ENCODE data around the gene ZBTB20.

ZBTB20 gene

GRCh38 chr3:114437897-114438296 is 709.2 kb downstream of the ZBTB20 start:
- peak; percentile 57 for ATAC-seq (ENCODE audit: low read depth)
- peak overlapping the region; percentile 74 for H3K27ac Mint-ChIP-seq

GRCh38 chr3:114436182-114436581 is 710.9 kb downstream of the ZBTB20 start:
- Mint-ChIP-seq H3K27ac (peak overlapping the region; percentile 74), H3K9me3 (no peaks in the 10 kb centered on the region), H3K36me3 (peaks cover 7% of the 10 kb centered on the region), H3K4me3 (no peak overlapping the region), H3K4me1 (peaks cover 58% of the 10 kb centered on the region), H3K27me3 (no peaks in the 10 kb centered on the region)
- no peak for DNase-seq (ENCODE audit: low spot score in 2 of 2)
- ATAC-seq (ENCODE audit: low read depth) = peak; percentile 42

More at GRCh38 chr3:114437897-114438296, 709.2 kb downstream of the ZBTB20 start:
- Mint-ChIP-seq H3K27me3 (no peaks in the 10 kb centered on the region), H3K4me3 (no peak overlapping the region), H3K4me1 (peaks cover 66% of the 10 kb centered on the region), H3K9me3 (no peaks in the 10 kb centered on the region), H3K36me3 (peaks cover 8% of the 10 kb centered on the region)
- DNase-seq (ENCODE audit: low spot score in 2 of 2) = no peak

- Mint-ChIP-seq H3K4me1 (peaks cover 61% of the 10 kb centered on the region), H3K27me3 (no peaks in the 10 kb centered on the region), H3K4me3 (no peak overlapping the region), H3K27ac (peak overlapping the region; percentile 74), H3K36me3 (peaks cover 10% of the 10 kb centered on the region), H3K9me3 (no peaks in the 10 kb centered on the region)
- no peak for ATAC-seq (ENCODE audit: low read depth)
- DNase-seq (ENCODE audit: low spot score in 2 of 2) = no peak
Measured at GRCh38 chr3:114435386-114436115, 711.5 kb downstream of the ZBTB20 start.

- Mint-ChIP-seq H3K27ac (peak overlapping the region; percentile 48), H3K36me3 (peaks cover 10% of the 10 kb centered on the region), H3K4me3 (no peak overlapping the region), H3K9me3 (no peaks in the 10 kb centered on the region), H3K4me1 (peaks cover 62% of the 10 kb centered on the region), H3K27me3 (no peaks in the 10 kb centered on the region)
- no peak for ATAC-seq (ENCODE audit: low read depth)
- DNase-seq (ENCODE audit: low spot score in 2 of 2) = no peak
Measured at GRCh38 chr3:114432310-114432709, 714.8 kb downstream of the ZBTB20 start.

GRCh38 chr3:114428044-114428595 is 719.0 kb downstream of the ZBTB20 start:
- Mint-ChIP-seq H3K4me3 (peak overlapping the region; percentile 79), H3K4me1 (peaks cover 49% of the 10 kb centered on the region), H3K36me3 (peaks cover 12% of the 10 kb centered on the region), H3K27me3 (no peaks in the 10 kb centered on the region), H3K9me3 (no peaks in the 10 kb centered on the region), H3K27ac (peak overlapping the region; percentile 100)
- DNase-seq (ENCODE audit: low spot score in 2 of 2) = peak; percentile 47 to 73
- peak; percentile 89 for ATAC-seq (ENCODE audit: low read depth)

GRCh38 chr3:114427285-114428043 is 719.6 kb downstream of the ZBTB20 start:
- DNase-seq (ENCODE audit: low spot score in 2 of 2) = peak; percentile 46 to 52
- H3K4me3 Mint-ChIP-seq = peak overlapping the region; percentile 79
- ATAC-seq (ENCODE audit: low read depth) = peak; percentile 65
- H3K4me1 Mint-ChIP-seq = peaks cover 49% of the 10 kb centered on the region
- H3K9me3 Mint-ChIP-seq = no peaks in the 10 kb centered on the region
- H3K27me3 Mint-ChIP-seq = no peaks in the 10 kb centered on the region
- H3K27ac Mint-ChIP-seq = peak overlapping the region; percentile 100
- H3K36me3 Mint-ChIP-seq = peaks cover 12% of the 10 kb centered on the region

GRCh38 chr3:114424337-114424736 is 722.8 kb downstream of the ZBTB20 start:
- Mint-ChIP-seq H3K4me1 (peaks cover 44% of the 10 kb centered on the region), H3K4me3 (no peak overlapping the region), H3K9me3 (no peaks in the 10 kb centered on the region), H3K27me3 (no peaks in the 10 kb centered on the region), H3K27ac (peak overlapping the region; percentile 35), H3K36me3 (peaks cover 9% of the 10 kb centered on the region)
- DNase-seq (ENCODE audit: low spot score in 2 of 2) (no peak), ATAC-seq (ENCODE audit: low read depth) (no peak)

GRCh38 chr3:114421204-114421603 is 725.9 kb downstream of the ZBTB20 start:
- ATAC-seq (ENCODE audit: low read depth) = no peak
- Mint-ChIP-seq H3K27me3 (no peaks in the 10 kb centered on the region), H3K36me3 (peaks cover 5% of the 10 kb centered on the region), H3K4me3 (no peak overlapping the region), H3K27ac (peak overlapping the region; percentile 88), H3K4me1 (peaks cover 39% of the 10 kb centered on the region), H3K9me3 (no peaks in the 10 kb centered on the region)
- DNase-seq (ENCODE audit: low spot score in 2 of 2) = no peak

- no peak for DNase-seq (ENCODE audit: low spot score in 2 of 2)
- Mint-ChIP-seq H3K36me3 (no peaks in the 10 kb centered on the region), H3K9me3 (no peaks in the 10 kb centered on the region)
Measured at GRCh38 chr3:114420072-114420471, 727.0 kb downstream of the ZBTB20 start.

GRCh38 chr3:114418724-114419543 is 728.2 kb downstream of the ZBTB20 start:
- Mint-ChIP-seq H3K4me1 (peaks cover 36% of the 10 kb centered on the region), H3K4me3 (no peak overlapping the region), H3K36me3 (no peaks in the 10 kb centered on the region), H3K9me3 (no peaks in the 10 kb centered on the region), H3K27ac (peak overlapping the region; percentile 88), H3K27me3 (no peaks in the 10 kb centered on the region)
- DNase-seq (ENCODE audit: low spot score in 2 of 2) (peak in 1 of 2 donors; percentile 56), ATAC-seq (ENCODE audit: low read depth) (peak; percentile 92)

More at GRCh38 chr3:114420072-114420471, 727.0 kb downstream of the ZBTB20 start:
- H3K27ac Mint-ChIP-seq = peak overlapping the region; percentile 88
- peaks cover 37% of the 10 kb centered on the region for H3K4me1 Mint-ChIP-seq
- peak; percentile 54 for ATAC-seq (ENCODE audit: low read depth)
- no peak overlapping the region for H3K4me3 Mint-ChIP-seq
- H3K27me3 Mint-ChIP-seq = no peaks in the 10 kb centered on the region

- ATAC-seq (ENCODE audit: low read depth) = no peak
Measured at GRCh38 chr3:114418107-114418506, 729.0 kb downstream of the ZBTB20 start.

GRCh38 chr3:114417675-114418074 is 729.4 kb downstream of the ZBTB20 start:
- DNase-seq (ENCODE audit: low spot score in 2 of 2) = no peak
- no peaks in the 10 kb centered on the region for H3K9me3 Mint-ChIP-seq
- no peak overlapping the region for H3K4me3 Mint-ChIP-seq

More at GRCh38 chr3:114418107-114418506, 729.0 kb downstream of the ZBTB20 start:
- H3K36me3 Mint-ChIP-seq = no peaks in the 10 kb centered on the region
- H3K4me3 Mint-ChIP-seq = no peak overlapping the region
- H3K27me3 Mint-ChIP-seq = no peaks in the 10 kb centered on the region
- peak overlapping the region; percentile 31 for H3K27ac Mint-ChIP-seq
- H3K9me3 Mint-ChIP-seq = no peaks in the 10 kb centered on the region
- no peak for DNase-seq (ENCODE audit: low spot score in 2 of 2)
- H3K4me1 Mint-ChIP-seq = peaks cover 39% of the 10 kb centered on the region

GRCh38 chr3:114417265-114417664 is 729.8 kb downstream of the ZBTB20 start:
- ATAC-seq (ENCODE audit: low read depth) = no peak
- H3K27ac Mint-ChIP-seq = peak overlapping the region; percentile 31
- no peaks in the 10 kb centered on the region for H3K9me3 Mint-ChIP-seq
- H3K4me1 Mint-ChIP-seq = peaks cover 44% of the 10 kb centered on the region
- no peak for DNase-seq (ENCODE audit: low spot score in 2 of 2)
- H3K36me3 Mint-ChIP-seq = no peaks in the 10 kb centered on the region
- H3K27me3 Mint-ChIP-seq = no peaks in the 10 kb centered on the region
- no peak overlapping the region for H3K4me3 Mint-ChIP-seq

More at GRCh38 chr3:114417675-114418074, 729.4 kb downstream of the ZBTB20 start:
- no peaks in the 10 kb centered on the region for H3K36me3 Mint-ChIP-seq
- peak overlapping the region; percentile 31 for H3K27ac Mint-ChIP-seq
- no peak for ATAC-seq (ENCODE audit: low read depth)
- H3K27me3 Mint-ChIP-seq = no peaks in the 10 kb centered on the region
- peaks cover 40% of the 10 kb centered on the region for H3K4me1 Mint-ChIP-seq
